ENCODE data around the gene TEKT5.

DNA sequence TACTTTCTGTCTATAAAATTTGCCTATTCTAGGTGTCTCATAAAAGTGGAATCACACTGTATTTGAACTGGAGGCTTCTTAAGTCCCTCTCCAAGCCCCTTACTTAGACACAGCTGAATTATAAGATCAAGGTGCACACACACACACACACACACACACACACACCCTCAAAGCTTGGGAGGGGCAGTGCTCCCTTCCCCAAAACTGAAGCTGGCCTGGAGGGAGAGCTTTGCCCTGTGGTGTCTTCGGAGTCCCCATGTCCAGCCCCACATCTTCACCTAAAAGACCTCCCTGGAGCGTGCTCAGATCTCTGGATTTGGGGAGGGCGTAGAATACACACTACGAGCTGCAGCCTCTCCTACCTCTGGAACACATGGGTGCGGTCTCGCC is 115.2 kb downstream of the TEKT5 start:
- TF ChIP-seq, protein P1, sequence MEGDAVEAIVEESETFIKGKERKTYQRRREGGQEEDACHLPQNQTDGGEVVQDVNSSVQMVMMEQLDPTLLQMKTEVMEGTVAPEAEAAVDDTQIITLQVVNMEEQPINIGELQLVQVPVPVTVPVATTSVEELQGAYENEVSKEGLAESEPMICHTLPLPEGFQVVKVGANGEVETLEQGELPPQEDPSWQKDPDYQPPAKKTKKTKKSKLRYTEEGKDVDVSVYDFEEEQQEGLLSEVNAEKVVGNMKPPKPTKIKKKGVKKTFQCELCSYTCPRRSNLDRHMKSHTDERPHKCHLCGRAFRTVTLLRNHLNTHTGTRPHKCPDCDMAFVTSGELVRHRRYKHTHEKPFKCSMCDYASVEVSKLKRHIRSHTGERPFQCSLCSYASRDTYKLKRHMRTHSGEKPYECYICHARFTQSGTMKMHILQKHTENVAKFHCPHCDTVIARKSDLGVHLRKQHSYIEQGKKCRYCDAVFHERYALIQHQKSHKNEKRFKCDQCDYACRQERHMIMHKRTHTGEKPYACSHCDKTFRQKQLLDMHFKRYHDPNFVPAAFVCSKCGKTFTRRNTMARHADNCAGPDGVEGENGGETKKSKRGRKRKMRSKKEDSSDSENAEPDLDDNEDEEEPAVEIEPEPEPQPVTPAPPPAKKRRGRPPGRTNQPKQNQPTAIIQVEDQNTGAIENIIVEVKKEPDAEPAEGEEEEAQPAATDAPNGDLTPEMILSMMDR (IDR thresholded peaks at IDR 0.05), result no peak
- TF ChIP-seq POLR2A (IDR thresholded peaks at IDR 0.05), result no peak
